ENCODE data around the gene SLCO3A1. TPM values are rescaled to one million over a fixed set of nuclear protein-coding genes. Genes with fewer than 3 reads are reported as not detected.

The SLCO3A1 gene
- total RNA-seq, 1 donor from 2014 or later, result 1.2 TPM

- DNase-seq, result no peak
Observed at GRCh38 chr15:91885054-91885453, 31.5 kb downstream of the SLCO3A1 start.

DNA sequence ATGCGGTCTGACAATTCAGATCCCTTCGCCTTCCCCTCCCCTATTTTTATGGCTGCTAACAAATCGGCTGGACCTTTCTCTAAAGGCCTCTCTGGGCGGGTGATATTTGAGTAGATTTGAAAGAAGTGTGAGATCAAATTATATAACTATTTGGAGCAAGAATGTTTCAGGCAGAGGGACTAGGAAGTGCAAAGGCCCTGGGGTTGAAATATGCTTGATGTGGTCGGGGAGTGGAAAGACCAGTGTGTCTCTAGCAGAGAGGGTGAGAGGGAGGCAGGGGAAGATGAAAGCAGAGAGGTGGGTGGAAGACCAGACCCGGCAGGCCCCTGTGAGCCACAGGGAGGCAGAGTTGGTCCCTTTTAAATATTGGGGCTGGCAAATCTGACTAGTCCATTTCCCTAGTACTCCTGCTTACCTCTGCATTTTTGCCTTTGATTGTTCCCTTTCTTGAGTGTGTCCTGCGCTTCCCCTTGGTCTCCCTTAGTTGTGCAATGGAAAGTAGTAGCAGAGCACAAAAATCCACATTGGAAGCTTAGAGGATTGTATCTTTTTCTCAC lies 32.3 kb downstream of the SLCO3A1 start:
- DNase-seq, result no peak

DNA sequence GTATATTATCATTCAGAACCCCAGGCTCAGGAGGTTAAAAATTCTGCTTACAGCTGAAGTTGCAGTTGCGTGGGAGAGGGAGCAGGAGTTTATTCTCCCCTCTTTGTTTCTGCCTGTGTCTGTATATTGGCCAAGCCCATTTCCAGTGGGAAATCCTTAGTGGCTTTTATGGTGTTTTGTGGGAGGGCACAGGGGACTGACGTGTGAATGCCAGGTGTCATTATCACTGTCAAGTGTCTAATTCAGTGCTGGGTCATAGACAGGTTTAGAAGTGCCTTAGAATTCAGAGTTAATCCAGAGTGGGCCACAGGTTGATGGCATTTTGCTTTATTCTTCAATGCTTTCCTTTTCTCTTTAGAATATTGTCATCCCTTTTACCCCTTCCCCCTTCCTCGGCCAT lies 33.4 kb downstream of the SLCO3A1 start:
- DNase-seq, result no peak

- DNase-seq, result no peak
Observed at GRCh38 chr15:91887321-91887720, 33.8 kb downstream of the SLCO3A1 start.

DNA sequence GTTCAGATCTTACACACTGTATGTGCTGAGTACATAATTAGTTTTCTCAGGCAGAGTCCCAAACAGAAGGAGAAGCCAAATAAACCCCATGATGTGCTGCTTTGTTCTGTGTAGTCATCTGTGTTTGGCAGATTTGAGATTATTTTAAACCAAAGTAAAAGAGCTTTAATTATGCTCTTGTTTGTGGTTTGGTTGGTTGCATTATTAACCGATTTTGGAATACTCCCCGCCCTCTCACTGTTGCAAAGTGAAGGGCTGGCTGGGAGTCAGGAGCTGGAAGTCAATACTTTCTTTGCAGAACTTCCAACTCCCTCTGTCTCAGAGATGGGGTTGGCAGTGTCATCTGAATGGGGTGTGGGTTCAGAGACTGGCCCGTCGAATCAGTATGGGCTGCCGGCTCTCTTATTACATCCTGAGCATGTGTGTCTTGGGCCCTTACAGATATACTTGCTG lies 34.4 kb downstream of the SLCO3A1 start:
- DNase-seq, result no peak

DNA sequence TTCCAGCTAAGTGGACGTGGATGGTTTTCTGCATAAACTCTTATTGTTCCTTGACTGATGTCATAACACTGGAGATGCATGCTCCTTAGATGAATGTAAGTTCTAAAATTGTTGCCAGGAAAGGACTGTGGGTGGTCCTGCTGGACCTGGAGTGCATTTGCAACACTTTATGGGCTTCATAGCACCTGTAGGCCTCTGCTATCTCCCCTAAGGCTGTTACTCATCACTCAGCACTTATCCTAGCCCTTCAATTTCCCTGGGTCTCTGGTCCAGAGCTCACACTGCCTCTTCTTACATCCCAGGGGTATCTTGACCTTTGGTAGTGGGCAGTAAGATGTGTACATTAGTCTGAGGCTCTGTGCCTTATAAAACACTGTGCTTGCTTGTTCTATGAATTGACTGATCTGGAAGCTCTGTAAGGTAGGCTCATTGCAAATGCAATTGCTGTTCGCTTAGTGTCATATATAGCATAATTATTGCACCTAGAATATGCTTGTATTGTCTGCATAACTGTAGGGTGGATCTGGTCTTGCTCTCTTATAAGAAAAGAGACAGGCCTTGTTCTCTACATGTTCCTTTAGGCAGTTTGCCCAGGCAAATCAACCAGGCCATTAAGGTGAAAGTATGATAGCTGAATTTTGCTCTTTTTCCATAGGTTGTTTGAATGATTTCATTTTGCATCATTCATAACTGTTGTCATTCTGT lies 35.8 kb downstream of the SLCO3A1 start:
- DNase-seq, result no peak

- no peak for DNase-seq
Observed at GRCh38 chr15:91890614-91891013, 37.1 kb downstream of the SLCO3A1 start.

DNA sequence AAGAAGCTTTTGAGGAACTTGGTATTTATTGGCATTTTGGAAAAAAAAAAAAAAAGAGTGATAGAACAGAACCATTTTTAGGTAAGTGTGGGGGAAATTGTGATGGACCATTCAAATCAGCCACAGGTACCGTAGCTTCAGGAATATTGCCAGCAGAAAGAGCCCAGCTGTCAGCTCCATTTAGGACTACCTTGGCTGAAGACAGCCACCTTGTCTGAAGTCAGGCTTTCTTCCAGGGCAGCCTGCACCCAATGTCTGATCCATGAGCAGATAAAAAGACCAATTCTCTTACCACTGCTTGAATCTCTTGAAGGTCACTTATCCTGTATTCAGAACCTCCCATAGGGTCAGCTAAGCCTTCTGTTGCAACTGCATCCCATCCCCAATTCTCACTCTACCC lies 37.6 kb downstream of the SLCO3A1 start:
- no peak for DNase-seq

DNA sequence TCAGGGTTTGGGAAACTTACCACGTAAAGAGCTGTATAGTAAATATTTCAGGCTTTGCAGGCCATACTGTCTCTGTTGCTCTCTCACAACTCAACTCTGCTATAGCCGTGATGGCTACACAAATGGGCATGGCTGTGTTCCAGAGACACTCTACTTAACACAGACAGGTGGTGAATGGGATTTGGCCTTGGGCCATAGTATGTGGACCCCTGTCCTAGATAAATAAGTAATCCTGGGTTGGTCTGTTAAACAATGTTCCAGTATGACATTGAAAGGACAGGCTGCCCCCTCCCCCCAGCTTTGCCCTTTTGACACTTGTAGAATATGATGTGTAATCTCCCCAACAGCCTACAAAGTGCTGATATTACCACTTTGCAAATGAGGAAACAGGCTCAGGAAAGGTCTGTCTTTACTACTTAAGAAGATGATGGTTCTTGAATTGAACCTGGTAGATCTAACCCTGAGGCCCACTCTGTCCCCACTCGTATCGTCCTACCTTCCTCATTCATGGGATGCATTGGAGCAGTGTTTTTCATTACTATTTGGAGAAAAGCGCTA lies 38.4 kb downstream of the SLCO3A1 start:
- DNase-seq, result no peak

- no peak for DNase-seq
Observed at GRCh38 chr15:91892436-91892835, 38.9 kb downstream of the SLCO3A1 start.

GRCh38 chr15:91894606-91895005 lies 41.1 kb downstream of the SLCO3A1 start:
- no peak for DNase-seq

- no peak for DNase-seq
Observed at GRCh38 chr15:91895051-91895450, 41.5 kb downstream of the SLCO3A1 start.

- DNase-seq, result no peak
Observed at GRCh38 chr15:91896341-91897055, 43.0 kb downstream of the SLCO3A1 start.

GRCh38 chr15:91897585-91898372 lies 44.3 kb downstream of the SLCO3A1 start:
- DNase-seq, result no peak

- DNase-seq, result no peak
Observed at GRCh38 chr15:91898843-91899242, 45.3 kb downstream of the SLCO3A1 start.

GRCh38 chr15:91904942-91905341 lies 51.4 kb downstream of the SLCO3A1 start:
- DNase-seq, result no peak

- DNase-seq, result no peak
Observed at GRCh38 chr15:91908391-91908790, 54.9 kb downstream of the SLCO3A1 start.

- DNase-seq, result no peak
Observed at GRCh38 chr15:91909111-91909510, 55.6 kb downstream of the SLCO3A1 start.

DNA sequence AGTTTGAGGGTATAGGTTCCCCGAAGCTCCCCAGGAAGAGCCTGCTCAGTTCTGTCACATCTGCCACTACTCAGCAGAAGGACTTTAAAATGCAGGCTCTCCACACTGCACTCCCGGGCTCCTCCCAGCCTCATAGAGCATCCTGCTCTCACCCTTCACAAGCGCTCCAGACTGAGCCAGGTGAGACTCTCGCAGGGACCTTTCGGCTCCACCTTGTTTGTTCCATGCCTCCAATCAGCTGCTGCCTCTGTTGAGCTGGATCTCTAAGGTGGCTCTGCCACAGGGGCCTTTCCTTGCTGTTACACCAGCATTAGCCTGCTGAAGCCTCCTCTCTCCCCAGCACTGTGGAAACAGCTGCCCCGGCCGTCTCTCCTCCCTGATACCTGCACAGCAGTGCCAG lies 56.1 kb downstream of the SLCO3A1 start:
- no peak for DNase-seq

- DNase-seq, result no peak
Observed at GRCh38 chr15:91911844-91912243, 58.3 kb downstream of the SLCO3A1 start.

GRCh38 chr15:91912336-91912735 lies 58.8 kb downstream of the SLCO3A1 start:
- no peak for DNase-seq

GRCh38 chr15:91913560-91913959 lies 60.1 kb downstream of the SLCO3A1 start:
- DNase-seq, result no peak

GRCh38 chr15:91915576-91915975 lies 62.1 kb downstream of the SLCO3A1 start:
- no peak for DNase-seq

Measured in dermis blood vessel endothelial cell (primary cell).